Esophagus squamous epithelium (tissue), 4 donors: ENCODE data around the gene MCOLN1.

Experiments used
- CTCF ChIP-seq, 6 experiments: fragments of 450-650 bp in 4 of 6; fragments of 200-600 bp in 2 of 6; sonication (generic) in 2 of 6; IDR thresholded peaks; one replicate each; pipeline ENCODE4 v1.5.1; 2016 to 2019; ENCODE audit warnings: antibody characterized with exemption in 6 of 6, mild to moderate bottlenecking in 4 of 6, moderate library complexity in 4 of 6
- POLR2A ChIP-seq, 4 donors: fragments of 450-650 bp; IDR thresholded peaks; one replicate each; pipeline ENCODE4 v1.6.1; 2017; ENCODE audit warnings: antibody characterized with exemption in 4 of 4, mild to moderate bottlenecking in 4 of 4, moderate library complexity in 3 of 4

GRCh38 chr19:7520131-7521051 lies 2.0 kb upstream of the MCOLN1 start:
- TF ChIP-seq CTCF (IDR thresholded peaks at IDR 0.05) (no peak), POLR2A (IDR thresholded peaks at IDR 0.05) (no peak)
